NCI-H2081 (cell line): ENCODE measurements around the gene RGL1.

Experiments used
- DNase-seq, 2 experiments: peaks; one replicate each; lab custom pipeline; 2025; lab: John Stamatoyannopoulos, UW

RGL1 gene

DNA sequence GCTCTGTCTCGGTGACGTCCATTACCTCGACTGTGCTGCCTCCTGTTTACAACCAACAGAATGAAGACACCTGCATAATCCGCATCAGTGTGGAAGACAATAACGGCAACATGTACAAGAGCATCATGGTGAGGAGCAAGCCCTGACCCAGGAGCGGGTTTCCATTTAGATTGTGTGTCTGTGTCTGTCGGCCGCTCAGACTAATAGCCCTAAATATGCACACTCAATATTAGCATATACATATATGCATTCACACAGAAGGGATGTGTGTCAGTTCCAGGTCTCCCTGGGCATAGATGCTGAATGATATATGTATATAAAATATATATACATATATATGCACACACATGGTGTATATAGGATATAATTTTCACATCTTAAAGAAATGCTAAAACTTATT is 111.7 kb downstream of the RGL1 start:
- no peak for DNase-seq

DNA sequence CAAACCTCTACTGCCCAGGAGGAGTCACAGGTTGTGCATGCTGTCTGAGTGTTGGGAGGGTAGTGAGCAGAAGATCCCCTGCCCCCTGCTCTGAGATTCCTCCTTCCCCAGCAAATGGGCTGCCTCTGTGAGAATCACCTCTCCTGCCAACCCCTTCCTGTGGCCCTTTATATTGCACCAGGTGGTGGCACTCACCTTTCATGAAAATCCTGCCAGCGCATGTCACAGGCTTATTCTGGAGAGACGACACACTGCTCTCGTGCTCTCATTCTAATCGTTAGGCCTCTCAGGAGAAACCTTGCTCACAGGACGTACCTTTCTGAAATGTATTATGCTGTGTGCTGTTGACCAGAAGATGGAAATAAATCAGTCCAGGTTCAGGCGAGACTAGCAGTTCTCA is 113.7 kb downstream of the RGL1 start:
- DNase-seq: peak; percentile 22 to 62

DNA sequence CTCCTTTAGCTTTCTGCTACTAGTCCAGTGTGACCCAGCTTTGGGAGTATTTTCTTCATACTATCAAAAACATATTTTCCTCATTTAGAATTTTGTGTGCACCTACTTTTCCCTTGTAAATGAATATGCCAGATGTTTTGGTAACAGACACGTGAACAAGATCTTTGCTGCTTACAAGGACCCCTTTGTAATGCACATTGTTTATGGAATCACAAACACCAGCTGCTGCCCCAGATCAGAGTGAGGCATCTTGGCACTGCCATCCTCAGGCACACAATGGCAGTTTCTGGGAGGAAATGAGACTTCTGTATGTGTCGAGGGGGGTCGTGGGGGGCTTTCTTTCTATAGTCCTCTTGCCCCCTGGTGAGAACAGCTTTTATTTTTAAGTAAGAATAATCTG is 115.7 kb downstream of the RGL1 start:
- no peak for DNase-seq

DNA sequence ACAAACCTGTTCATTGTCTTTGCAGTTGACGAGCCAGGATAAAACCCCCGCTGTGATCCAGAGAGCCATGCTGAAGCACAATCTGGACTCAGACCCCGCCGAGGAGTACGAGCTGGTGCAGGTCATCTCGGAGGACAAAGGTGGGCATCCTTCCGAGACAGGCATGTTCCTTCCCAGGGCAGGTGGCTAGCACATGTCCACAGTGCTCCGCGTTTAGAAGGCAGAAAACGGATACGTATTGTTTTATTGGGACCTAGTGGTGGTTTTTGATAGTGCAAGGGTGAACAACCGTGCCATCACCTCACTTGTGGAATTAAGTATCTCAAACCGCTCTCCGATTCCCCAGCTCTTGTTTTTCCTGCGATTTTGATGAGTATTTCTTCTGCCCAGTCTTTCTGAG is 117.3 kb downstream of the RGL1 start:
- no peak for DNase-seq

DNA sequence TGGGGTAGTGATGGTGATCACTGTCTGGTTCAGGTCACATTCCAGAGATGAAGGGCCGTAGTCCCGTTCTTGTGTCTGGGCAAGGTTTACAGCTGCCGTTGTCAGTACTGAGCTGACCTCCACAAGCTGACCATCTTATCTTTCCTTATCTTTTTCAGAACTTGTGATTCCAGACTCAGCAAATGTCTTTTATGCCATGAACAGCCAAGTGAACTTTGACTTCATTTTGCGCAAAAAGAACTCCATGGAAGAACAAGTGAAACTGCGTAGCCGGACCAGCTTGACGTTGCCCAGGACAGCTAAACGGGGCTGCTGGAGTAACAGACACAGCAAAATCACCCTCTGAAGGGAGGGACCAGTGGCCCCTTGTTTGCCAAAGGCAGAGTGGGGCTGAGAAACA is 121.0 kb downstream of the RGL1 start:
- no peak for DNase-seq

DNA sequence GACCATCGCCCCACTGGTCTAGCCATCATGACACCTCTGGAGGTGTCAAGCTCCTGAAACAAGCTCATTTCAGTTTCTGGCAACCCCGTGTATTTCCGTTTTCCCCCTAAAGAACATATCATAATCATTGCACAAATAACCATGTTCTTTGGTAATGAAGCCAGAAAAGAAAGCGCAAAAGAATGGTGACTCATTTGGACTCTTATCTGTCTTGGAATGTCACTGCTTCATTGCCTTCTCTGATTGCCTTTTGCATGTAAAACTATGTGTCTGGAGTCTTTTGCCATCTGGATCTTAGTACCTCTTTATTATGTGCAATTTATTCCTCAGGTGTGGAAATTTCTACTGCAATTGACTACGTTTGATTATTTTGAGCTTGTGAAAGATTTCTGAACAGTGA is 122.1 kb downstream of the RGL1 start:
- DNase-seq: no peak

DNA sequence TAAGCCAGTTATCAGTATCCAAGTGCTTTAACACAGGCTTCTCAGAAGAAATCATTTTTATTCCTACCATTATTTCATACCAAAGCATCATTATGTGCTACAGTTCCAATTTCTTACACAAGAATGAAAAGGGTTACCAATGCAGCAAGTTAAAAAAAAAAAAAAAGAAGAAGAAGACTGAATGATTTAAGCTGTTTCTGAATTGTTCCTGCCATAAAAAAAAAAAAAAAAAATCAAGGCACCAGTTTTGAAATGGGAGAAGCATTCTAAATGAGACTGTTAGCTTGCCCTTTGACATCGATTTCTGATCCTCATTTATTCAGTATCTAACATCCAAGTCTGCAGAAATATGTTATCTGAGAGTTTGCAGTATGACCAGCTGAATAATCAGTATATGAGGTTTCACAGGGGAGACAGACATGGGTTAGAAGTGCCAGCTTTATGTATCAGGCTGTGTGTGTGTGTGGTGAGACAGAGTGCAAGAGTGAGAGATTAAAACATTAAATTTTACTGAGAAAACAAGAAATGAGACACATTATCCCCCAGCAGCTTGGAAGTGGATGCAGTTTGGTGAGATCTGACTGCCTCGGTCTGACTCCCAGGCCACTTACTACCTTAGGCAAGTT is 126.8 kb downstream of the RGL1 start:
- no peak for DNase-seq

DNA sequence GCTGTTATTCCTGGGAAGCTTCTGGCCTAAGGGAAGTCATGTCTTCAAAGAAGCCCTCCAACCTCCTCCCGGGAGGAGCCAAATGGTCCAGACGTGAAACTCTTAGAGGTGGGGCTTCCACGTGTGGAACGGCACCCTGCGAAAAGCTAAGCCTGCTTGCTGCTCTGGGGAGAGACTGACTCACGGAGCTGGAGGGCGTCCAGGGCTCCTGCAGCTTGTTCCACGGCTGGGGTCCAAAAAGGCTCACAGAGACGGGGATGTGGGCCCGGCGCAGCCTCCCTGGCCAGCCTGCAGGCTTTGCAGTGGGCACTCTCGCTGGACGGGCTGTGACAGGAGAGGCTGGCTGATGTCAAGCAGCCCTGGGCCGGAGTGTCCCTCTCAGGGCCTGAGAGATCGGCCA is 127.5 kb downstream of the RGL1 start:
- DNase-seq: no peak

DNA sequence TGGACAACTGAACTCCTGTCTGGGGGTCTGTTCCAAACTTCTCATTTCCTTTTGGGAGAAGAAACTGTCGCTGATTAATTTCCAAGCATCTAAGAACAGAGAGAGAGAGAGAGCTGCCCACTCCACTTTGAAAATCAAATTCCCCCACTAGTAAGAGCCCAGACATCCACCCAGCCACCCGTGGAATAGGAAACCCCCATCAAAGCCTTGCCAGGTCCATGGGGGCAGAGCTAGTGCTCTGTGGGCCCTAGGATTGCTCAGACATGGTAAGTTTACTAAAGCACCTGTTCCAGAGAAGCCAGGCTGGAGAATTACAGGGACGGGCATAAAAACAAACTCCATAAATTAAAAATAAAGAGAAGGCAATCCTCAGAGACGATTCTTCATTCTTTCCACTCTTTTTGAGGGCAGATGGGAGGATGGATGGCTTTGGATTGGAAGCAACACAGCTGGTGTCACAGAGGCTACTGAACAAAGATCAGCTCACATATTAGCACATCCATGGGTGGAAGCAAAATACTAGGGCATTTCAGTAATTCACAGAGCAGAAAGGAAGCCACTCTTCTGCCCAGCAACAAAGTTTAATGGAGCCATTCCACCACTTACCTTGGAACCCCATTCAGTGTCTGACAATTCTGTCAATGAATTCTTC is 128.7 kb downstream of the RGL1 start:
- DNase-seq: no peak

DNA sequence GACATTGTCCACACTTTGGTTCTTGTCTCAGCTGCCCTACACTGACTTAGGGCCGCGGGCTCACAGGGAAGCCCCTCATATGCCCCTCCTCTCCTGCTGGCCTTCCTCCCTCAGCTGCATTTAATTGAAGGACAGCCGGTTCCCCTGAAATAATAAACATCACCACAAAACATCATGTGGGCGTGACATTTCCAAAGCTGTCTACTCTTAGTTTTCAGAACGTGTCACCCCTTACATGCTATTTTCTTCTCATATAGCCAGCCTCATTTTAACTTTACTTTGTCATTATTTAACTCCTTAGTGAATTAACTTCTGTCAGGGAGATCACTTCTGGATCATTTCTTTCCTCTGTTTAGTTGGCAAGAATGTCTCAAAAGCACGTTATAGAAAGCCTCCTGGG is 129.4 kb downstream of the RGL1 start:
- no peak for DNase-seq

DNA sequence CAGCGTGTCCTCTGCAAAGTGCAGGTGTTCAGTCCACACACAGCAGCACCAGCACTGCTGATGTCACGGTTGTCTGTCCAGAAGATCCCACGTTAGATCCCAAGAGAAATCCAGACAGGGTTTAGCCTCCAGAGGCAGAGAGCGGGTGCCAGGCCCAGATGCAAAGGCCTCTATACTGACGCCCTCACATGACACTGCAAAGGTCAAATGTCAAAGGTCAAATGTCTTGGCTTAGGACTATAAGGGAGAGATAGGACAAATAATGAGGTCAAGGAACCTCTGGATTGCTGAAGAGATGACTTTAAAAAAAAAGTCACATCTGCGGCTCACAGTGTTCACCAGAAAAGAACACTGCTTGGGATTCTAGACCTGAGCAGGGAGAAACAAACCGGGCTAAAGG is 131.1 kb downstream of the RGL1 start:
- DNase-seq: no peak

DNA sequence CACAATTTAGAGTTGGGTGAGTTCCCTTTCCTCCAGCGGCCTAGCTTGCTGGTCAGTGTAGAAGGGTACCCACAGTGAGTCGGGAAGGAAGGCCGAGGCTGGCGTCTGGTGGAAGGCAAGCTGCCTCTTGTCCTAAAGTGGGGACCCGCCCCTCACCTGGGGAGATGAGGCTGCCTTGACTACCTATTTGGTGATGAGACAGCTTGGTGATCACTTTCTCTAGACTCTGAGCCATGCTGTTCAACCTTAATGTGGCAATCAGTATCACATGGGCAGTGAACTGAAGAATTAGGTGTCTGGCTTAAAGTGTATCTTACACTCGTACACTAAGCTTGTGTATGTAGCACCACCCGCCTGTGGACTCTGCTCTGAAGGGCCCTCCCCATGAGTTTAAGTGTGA is 131.9 kb downstream of the RGL1 start:
- DNase-seq: no peak

DNA sequence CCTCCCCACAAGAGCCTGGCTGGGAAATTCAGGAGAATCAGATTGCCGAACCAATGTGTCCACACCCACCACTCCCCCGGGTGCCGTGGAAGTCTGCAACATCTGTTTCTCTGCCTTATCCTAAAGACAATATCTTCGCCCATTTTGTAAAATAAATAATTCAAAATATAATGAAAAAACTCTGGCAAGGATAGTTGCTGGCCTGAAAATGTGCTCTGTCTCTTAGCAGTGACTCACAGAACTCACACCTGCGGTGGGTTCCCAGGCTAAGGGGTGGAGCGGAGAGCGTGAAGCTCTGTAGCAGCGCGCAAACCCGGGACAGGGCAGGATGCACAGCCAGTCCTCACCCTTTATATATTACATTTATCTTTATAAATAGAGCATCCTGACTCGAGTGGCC is 132.7 kb downstream of the RGL1 start:
- DNase-seq: no peak

DNA sequence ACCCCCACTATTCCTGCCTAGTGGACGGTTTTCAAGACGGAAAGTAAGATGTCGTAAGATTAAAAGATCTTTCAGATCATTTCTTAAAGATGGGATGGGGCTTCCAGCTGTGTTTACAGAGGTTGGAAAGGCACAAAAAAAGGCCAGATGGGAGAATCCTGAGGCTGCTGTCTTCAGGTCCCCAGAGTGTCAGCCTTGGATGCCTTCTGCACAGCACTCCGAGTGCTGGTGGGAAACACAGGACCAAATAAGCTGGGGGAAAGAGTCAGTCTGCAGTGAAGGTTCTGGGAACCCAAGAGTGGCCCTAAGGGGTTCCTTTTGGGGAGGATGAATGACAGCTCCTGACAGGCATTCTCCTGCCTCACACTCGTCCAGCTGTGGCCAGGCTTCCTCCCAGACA is 136.1 kb downstream of the RGL1 start:
- DNase-seq: no peak

DNA sequence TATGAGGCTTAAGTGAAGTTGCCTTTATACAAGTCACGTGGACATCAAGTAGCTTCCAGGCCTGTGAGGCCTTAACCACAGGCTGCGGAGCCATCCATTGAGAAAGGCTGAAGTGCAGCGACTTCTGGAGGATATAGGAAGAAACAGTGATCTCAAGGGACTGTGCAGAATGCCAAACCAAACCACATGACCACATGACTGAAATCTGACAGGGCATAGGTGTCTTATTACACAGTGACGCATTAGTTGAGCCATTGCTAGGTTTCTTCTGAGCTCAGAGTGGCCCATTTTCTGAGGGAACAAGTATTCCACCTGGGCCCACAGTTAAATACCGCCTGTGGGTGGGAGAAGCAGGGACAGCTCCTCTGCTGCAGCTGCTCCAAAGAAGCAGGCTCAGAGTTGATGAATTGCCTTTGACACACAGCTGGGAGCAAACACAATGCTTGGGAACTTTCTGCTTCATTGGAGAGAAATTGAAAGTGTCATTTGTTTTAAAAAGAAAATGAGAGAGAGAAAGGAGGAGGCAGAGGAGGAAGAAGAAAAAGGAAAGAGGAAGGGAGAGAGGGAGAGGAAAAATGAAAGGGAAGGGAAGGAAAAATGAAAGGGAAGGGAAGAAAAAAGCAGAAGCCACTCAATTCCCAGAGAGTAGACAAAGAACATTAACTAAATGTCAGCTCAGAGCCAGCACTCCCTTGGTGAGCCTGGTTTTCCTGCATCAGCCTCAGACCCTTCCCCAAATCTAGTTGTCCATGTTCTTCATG is 138.2 kb downstream of the RGL1 start:
- no peak for DNase-seq

DNA sequence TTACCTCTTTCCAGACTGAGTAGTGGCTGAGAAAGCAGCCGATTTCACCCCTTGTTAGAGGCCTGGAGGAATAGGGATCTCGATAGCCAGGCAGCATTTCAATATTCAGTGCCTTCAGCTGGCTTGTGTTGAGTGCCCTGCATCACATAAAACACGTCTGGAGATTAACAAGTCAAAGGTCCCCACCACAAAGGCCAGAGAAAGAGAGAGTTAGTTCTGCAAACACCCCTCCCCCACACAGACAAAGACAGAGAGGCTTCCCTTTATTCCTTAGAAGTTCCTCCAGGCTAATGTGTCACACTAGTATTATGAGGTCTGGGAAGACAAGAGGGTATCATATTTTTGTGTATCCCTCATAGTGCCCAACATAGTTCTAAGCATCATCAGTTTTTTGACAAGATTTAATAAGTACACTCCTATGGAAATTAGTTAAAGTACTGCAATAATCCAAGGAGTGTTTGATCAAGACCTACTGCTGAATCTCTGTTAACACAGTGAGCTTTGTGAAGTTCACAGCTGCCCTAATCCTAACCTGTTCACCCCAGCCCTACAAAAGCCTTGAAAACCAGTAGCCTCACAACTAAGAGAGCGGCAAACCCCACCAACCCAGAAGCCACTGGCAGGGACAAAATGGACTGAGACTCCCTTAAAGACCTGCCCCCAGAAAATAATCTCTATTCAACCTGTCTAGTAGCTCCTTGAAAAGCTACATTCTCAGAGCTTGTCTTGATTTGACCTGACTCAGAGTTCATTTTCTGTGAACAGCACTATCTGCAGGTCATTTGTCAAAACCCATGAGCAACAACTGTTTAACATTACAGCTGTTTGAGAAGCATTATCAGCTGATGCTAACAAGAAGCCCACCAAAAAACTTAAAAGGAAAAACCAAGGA is 140.8 kb downstream of the RGL1 start:
- no peak for DNase-seq

DNA sequence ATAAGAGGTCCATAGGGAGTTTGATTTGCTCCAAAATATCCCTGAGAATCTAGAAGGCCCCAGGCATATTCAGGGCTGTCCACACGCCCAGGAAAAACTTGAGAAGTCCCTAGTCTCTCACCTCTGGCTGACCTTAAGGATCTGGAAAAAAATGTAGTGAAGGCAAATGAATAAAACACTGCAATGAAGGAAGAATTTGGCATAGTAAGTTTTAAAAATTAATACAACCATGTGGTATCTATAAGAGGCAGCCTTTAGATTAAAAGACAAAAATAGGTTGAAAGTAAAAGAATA is 141.3 kb downstream of the RGL1 start:
- no peak for DNase-seq

DNA sequence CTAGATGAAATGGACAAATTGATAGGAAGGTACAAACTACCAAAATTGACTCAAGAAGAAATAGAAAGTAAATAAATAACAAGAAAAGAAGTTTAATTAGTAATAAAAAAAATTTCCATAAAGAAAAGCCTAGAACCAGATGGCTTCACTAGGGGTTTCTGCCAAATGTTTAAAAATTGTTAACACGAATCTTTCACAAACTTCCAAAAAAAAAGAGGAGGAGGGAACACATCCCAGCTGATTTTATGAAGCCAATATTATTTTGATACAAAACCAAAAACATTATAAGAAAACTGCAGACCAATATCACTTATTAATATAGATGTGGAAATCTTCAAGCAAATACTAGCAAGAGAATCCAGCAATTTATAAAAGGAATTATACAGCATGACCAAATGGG is 143.1 kb downstream of the RGL1 start:
- DNase-seq: no peak

DNA sequence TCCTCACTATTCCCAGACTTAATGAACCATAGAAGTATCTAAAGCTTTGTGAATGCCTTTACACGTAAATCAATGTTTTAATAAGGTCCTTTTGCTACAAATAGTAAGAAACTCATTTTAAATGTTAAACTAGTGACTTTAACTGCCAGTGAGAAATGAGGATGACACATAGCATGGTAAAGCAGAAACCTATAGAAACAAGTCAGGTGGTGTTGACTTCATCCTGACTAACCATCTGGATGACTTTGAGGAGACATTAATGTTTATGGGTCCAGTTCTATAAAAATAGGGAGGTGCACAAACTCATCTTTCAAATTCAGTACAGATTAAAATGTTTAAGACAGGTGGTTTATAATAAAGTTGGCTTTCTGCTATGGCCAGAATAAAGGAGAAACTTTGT is 147.2 kb downstream of the RGL1 start:
- DNase-seq: no peak

DNA sequence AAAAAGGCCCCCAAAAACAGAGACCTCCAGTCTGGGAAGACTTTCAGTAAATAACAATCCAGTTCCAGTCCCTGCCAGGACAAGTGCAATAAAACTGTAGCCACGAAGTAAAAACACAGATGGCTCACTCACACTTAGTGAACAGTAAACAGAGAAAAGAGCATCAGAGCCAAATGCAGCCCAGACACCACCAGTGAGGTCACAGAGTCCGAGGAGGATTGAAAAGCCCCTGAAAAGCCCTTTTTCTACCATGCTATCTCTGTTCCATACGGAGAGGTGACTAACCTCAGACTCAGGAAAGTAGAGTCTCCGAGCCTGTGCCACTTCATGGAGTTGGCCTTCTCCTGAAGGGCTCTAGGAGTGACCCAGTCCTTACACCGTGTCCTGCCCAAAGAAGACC is 148.1 kb downstream of the RGL1 start:
- peak in 1 of 2 experiments; percentile 7 for DNase-seq

DNA sequence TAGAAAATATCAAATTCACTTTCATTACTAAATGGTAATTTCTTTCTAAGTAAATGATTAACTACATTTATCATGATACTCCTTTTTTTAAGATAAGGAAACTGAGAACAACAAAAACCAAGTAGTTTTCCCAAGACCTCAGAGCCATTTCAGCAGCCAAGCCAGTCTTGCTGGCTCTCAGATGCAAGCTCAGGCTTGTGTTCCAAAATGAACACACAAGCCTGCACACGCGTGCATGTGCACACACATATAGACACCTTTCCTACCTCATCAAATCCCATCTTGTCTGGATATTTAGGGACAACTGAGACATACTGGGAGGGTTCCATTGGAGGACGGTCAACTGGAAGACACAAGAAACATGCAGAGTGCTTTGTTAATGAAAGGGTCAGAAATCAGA is 149.6 kb downstream of the RGL1 start:
- no peak for DNase-seq

DNA sequence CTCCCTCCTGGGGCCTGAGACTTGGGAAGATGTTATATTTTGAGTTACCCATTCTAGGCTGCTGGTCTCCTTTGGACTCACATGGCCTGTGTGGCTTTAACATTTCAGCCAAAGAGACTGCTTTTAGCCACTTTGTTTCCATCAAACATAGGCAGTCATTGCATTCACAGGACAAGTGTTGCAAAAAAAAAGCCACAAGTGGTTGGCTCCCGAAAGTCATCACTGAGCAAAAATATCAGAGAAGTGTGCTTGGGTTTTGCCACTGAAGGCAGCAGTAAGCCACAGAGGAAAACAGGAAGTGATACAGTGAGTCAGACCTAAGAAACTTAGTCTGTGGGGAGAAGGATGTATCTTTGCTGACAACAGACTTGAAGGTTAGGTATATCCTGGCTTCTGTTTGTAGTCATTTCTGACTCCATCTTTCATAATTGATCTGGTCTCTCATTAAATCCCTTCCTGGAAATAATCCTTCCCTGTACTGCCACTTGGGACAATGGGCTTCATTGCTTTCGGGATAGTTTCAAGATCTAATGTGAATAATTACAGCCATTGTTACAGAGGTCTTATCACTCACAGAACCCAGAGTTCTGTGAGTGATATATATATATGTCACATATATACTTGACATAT is 151.8 kb downstream of the RGL1 start:
- no peak for DNase-seq
